NCI-H146 (cell line): ENCODE measurements around the gene SNU13.
"Not testable (repeated sequence)": the region's sequence is repeated elsewhere in the genome, so short reads cannot be mapped to it uniquely, and the experiment has no call there.

Source experiments
- DNase-seq: peaks from one replicate; lab custom pipeline; 2025; lab: John Stamatoyannopoulos, UW

Gene SNU13

DNA sequence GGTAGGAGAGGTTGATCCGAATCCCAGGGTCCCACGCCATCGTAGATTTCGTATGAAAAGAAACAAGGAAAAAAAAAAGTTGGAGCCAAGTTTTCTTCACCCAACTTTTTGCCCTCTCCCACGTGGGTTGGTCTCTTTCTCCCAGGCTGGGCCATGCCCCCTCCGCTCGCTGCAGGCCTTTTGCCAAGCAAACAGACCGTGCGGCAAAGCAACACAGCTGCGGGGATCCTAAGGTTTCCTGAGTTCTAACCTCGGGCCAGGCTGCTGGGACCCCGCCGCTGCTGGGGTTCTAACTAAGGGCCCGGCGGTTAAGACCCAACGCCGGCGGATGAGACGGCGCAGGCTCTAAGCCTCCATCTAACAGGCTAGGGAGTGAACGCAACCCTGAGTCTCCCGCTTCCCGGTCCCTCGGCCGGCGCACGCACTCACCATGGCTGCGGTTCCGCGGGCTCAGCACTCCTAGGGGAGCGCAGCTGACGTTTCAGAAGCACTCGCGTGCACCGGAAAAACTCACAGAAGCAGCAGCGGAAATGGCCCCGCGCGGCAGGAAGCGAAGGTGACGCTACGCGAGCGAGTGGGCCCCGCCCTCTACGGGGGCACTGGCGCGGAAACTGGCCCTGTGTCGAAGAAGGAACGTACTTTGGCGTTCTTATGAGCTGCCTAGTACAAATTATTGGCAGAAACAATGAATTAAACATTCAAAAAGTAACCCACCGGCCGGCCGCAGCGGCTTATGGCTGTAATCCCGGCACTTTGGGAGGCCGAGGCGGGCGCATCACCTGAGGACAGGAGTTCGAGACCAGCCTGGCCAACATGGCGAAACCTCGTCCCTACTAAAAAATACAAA is at the start of gene SNU13:
Gene SNU13 (minus strand): TSS at position 503 of the 847 bp plus-strand sequence. CDS start 71 bp downstream, at position 432.
- peak; percentile 83 for DNase-seq

DNA sequence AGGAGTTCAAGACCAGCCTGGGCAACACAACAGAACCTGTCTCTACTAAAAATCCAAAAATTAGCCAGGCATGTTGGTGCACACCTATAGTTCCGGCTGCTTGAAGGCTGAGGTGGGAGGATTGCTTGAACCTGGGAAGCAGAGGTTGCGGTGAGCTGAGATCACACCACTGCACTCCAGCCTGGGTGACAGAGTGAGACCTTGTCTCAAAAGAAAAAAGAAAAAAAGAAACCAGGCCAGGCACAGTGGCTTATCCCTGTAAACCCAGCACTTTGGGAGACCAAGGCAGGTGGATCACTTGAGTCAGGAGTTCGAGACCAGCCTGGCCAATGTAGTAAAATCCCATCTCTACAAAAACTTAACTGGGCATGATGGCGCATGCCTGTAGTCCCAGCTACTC is 44.6 kb upstream of the SNU13 start:
- DNase-seq, result not testable (repeated sequence)

DNA sequence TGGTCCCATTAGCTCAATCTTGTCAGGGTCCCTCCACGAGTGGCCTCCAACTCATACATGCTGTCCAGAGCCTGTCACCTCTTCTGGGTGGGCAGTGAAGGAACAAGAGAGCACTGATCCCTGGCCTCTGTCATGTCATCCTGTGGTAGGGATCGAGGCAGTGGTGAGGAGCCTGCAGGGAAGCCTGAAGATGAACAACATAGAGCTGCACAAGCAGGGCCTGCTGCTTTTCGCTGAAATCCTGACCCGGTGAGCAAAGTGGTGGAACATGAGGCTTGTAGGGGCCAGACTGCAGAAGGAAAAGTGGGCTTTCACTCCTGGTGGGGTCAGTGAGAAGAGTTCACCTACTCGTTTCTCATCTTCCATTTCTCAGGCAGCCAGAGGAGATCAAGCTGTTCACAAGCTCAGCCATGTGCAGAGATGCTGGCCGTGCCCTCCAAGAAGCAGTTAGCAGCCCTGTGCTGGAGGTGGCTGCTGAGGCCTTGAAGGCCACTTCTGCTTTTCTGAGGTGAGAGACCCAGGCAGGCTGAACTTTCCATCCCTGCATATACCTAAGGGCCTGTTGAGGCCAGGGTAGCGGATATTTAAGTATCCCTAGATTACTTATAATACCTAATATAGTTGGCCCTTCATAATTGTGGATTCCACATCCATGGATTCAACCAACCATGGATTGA is 43.6 kb upstream of the SNU13 start:
- no peak for DNase-seq

DNA sequence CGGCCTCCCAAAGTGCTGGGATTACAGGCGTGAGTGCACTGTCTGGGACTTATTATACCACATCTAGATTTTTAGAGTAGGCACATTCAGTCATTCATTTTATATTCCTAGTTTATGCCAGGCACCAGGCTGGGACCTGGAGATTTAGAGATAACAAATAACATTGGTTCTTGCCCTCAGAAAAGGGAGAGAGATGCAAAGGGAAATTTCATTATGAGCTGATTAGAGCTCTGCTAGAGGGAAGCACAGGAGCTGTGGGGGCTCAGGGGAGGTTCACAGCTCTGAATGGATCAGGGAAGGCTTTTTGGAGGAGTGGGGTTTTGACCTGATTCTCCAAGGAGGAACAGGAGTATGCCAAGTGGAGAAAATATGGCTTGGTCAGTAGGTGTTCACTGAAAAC is 42.9 kb upstream of the SNU13 start:
- DNase-seq, result no peak

DNA sequence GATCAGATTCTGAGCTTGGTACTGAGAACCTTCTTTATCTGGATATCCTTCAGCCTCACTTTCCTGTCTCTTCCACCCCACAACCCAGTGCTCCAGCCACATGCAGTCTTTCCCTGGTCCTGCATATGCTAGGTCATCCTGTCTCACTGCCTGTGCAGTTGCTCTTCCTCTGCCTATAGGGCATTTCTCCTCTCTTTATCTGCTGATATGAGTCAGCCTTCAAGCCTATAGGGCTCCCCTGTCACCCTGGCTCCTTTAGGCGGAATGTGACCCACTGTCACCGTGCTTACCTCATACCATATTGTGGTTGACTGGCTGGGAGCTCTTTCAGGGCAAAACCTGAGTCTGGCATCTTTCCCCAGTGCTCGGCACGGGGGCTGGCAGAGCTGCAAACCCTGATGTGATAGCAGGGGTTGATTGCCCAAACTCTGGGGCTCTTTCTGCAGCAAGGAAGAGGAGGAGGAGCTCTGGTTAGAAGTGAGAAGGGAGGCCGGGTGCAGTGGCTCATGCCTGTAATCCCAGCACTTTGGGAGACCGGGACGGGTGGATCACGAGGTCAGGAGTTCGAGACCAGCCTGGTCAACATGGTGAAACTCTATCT is 36.9 kb upstream of the SNU13 start:
- no peak for DNase-seq

DNA sequence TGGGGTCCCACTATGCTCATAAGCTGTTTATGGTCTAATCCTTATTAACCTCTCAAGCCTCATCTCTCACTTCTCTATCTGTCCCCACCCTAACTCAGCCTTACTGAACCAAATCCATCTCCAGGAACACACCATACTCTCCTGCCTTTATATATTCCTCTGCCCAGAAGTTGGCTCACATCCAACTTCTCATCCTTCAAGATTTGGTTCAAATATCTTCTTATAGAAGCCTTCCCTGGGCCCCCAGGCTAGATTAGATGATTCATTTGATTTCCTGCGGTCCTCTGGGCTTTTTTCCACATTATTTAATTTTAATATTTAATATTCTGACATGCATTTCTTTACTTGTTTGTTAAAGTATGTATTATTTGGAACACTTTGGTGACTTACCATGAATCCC is 33.8 kb upstream of the SNU13 start:
- no peak for DNase-seq

DNA sequence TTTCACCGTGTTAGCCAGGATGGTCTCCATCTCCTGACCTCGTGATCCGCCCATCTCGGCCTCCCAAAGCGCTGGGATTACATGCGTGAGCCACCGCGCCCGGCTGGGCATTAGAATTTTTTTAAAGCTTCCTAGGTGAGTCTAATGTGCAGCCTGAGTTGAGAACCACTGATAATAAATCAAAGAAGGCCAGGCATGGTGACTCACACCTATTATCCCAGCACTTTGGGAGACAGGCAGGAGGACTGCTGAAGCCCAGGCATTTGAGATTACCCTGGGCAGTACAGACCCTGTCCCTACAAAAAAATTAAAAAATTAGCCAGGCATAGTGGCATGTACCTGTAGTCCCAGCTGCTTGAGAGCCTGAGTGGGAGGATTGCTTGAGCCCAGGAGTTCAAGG is 24.3 kb upstream of the SNU13 start:
- DNase-seq, result no peak

DNA sequence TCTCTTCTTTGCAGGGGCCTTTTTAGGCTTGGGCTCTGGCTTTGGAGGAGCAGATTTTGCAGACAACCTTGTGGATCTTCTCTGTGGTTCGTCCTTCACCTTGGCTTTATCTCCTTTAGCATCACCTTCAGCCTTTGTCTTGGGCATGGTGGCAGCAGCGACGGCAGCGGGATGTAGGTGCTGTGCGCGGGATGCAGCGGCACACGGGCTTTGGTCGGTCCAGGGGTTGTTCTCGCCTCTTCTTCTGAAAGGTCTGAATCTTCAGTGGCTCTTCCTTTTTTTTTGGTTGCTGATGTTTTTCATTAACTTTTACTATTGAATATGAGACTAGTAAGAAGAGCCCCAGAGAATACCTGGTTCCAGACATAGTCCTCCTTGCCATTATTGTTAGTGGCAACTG is 20.7 kb upstream of the SNU13 start:
- no peak for DNase-seq

DNA sequence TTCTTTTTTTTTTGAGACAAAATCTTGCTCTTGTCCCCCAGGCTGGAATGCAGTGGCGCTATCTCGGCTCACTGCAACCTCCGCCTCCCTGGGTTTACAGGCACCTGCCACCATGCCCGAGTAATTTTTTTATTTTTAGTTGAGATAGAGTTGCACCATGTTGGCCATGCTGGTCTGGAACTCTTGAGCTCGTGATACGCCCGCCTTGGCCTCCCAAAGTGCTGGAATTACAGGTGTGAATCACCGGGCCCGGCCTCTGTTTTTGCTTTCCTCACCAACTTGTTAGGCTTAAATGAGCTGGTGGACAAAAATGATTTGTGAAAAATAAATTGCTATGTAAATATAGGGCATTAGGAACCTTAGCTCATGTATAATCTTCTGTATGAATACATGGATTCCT is 14.1 kb upstream of the SNU13 start:
- DNase-seq, result no peak

DNA sequence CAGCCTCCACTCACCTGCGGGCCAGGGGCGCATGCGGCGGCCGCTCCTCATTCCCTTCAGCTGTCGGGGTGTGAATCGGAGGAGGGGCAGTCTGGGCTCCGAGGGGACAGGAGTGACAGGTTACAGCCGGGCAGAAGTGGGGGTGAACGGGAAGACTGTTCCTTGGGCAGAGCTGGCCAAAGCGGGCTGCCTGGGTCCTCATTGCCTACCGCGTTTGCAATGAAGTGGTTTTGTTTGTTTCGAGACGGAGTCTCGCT is 11.4 kb upstream of the SNU13 start:
- no peak for DNase-seq

DNA sequence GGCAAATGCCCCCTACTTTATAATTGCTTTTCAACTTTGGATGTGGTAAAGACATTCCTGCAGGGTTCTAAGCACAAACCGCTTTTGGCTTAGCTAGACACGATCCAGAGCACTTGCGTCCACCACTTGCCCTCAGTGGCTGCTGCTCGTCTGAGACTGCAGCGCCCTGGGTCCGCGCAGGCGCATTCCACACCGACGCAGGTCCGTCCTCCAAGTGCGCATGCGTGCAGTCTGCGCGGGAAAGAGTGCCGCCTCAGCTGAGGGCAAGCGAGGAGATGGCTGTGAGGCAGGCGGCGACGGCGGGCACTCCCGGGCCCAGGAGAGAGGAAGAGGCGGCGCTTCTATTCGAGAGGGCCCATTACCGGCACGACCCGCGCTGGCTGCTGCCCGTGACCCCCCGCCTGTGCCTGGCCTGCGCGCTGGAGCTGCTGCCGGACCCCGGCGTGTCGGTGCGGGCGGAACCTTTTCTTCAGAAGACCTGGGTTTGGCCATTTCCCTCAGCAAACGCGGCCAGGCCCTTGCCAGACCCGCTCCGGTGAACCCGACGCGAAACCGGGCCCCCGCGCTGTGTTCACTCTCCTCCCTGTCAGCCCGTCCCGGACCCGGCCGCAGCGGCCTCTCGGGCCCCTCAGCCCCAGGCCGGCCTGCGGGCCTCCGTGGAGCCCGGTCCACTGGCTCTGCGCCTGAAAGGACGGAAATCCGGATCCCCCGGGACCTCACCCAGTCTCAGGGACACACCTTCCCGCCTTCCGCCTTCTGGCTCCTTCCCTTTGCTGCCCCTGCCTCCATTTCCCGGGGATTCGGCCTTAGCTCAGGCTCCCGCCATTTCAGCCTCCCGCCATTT is 10.8 kb upstream of the SNU13 start, which contains the start of gene MEI1:
Gene MEI1 (plus strand): TSS at position 240 of the 844 bp plus-strand sequence. CDS start 36 bp downstream, at position 276.
- DNase-seq, result no peak

DNA sequence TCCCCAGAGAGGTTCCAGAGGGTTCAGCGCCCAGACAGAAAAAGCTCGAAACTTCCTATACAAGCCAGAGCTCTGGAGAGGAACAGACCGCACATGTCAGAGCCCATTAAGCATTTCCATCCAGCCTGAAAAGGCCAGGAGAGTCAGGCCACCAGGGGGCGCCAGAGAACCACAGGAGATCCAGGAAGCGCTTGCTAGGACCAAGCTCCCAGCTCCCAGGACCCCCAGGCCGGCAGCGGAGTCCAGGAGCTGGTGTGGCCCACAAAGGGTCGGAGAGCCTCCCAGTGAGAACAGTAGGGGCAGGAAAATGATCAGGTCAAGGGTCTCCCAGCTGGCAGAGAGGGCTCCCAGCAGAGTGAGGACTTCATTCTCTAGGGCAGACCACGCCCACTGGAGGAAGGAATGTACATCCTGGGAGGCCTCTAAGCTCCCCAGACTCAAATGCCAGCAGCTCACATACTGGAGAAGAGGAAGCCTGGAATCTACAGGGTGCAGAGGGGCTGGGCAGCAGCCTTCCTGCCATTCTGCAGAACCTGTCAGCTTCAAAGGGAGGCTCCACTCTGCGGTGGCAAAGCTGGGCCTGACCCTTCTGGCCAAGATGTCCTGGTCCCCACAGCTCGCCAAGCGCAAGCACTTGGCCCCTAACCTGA is 8.6 kb upstream of the SNU13 start:
- peak; percentile 76 for DNase-seq

DNA sequence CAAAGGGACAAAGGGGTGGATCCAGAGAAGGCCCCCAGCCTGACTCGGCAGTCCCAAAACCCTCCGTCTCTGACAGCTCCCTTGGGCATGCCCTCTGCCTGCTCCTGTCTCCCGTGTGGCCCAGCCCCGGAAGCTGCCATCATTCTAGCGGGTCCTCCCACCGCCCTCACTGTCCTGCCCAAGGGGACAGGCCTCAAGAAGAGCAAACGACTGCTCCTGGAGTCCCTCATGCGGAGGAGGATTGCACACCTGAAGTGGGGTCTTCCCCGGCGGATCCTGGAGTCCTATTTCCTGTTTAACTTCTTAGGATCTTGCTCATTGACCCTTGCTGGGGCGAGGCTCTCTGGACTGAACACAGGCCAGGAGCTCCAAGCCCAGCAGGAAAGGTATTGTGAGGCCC is 8.0 kb upstream of the SNU13 start:
- DNase-seq, result no peak

DNA sequence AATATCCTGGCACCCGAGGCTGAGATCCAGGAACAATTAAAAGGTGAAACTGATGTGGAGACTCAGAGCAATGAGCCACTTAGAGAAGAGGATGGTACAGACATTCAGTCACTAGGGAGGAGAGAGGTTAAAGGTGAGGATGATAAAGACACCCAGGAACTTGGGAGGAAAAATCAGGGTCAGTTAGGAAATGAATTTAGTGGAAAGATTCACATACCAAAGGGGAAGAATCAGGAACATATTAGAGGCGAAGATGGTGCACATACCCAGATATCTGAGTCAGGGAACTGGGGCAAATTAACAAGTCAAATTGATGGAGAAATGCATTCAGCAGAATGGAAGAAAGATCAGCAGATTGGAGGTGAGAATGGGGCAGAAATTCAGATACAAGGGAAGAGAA is 6.5 kb upstream of the SNU13 start:
- no peak for DNase-seq

DNA sequence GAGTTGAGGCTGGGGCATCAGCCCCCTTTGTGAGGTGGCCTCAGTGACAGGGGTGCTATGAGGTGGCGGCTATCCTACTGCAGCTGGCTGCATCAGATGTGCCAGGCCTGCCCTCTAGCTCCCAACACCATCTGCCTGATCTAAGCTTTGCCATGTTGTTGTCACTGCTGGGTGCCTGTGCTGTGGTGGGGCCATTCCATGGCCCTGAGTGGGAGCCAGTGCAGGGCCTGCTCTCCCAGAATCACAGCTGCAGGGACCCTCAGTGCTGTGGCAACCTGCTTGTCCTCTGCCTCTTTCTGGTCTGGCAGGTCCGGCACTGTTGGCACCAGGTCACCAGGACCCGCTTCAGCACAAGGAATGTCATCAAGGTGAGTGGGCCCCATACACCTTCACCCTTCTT is 1.8 kb upstream of the SNU13 start:
- DNase-seq, result no peak

DNA sequence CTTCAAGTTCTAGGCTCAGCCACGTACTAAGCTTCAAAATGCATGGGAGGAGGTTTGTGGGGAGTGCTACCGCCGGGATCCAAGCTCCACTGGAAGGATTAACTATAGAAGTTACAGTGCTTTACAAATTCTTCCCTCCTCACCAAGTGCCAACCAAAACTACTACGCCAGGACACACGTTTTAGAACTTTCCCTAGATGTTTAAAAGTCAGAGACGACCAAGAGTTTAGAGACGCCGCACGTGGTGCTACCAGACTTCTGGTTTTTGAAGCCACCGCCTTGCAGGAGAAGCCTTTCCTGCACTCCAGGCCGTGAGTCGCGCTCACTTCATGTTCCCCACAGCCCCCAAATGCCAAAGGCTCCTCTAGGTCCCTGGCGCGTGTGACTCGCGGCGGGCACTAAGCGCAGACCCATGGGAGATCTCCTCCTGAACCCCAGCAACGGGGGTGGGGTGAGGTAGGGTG is 734 bp downstream of the SNU13 start:
- DNase-seq, result peak; percentile 13

DNA sequence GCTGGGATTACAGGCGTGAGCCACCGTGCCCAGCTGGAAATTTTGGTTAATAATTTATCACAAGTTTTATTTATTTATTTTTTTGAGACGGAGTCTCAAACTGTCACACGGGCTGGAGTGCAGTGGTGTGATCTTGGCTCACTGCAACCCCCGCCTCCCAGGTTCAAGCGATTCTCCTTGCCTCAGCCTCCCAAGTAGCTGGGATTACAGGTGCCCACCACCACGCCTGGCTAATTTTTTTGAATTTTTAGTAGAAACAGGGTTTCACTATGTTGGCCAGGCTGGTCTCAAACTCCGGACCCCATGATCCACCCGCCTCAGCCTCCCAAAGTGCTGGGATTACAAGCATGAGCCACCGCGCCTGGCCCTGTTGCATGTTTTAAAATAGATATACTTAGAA is 1.8 kb downstream of the SNU13 start:
- not testable (repeated sequence) for DNase-seq

DNA sequence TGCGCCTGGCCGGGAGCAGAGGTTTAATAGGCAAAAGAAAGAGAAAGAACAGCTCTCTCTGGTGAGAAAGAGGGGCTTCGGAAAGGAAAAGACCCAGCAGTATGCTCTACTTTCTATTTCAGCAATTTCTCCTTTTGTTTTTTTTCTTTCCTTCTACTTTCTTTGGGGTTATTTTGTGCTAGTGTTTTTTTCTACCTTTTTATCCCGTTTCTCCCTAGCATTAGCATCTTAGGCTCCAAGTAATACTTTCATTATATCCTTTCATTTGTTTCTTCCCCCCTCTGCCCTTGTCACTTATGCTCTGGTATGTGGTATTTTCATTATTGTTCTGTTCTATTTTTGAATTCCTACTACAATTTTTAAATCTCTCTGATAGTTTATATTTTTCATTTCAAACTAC is 4.5 kb downstream of the SNU13 start:
- DNase-seq, result no peak

DNA sequence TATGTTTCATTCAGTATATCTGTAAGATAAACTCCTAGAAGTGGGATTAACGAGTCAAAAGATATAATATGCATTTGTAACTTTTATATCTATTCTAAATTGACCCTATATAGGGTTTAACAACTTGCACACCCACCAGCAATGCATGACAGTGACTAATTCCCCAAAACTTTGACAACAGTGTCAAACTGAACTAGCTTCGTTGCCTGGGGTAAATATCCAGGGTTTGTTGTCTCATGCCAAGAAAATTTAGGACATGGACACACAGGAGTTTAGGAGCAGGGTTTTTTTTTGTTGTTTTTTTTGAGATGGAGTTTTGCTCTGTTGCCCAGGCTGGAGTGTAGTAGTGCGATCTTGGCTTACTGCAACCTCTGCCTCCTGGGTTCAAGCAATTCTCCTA is 5.1 kb downstream of the SNU13 start:
- no peak for DNase-seq

DNA sequence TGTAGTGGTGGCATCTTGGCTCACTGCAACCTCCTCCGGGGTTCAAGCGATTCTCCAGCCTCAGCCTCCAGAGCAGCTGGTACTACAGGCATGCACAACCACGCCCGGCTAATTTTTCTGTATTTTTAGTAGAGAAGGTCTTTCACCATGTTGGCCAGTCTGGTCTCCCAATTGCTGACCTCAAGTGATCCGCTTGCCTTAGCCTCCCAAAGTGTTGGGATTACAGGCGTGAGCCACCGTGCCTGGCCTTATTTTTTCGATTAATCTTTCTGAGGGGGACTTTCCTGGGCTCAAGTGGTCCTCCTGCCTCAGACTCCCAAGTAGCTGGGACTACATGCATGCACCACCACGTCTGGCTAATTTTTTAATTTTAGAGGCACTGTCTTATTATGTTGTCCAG is 5.6 kb downstream of the SNU13 start:
- DNase-seq, result no peak

DNA sequence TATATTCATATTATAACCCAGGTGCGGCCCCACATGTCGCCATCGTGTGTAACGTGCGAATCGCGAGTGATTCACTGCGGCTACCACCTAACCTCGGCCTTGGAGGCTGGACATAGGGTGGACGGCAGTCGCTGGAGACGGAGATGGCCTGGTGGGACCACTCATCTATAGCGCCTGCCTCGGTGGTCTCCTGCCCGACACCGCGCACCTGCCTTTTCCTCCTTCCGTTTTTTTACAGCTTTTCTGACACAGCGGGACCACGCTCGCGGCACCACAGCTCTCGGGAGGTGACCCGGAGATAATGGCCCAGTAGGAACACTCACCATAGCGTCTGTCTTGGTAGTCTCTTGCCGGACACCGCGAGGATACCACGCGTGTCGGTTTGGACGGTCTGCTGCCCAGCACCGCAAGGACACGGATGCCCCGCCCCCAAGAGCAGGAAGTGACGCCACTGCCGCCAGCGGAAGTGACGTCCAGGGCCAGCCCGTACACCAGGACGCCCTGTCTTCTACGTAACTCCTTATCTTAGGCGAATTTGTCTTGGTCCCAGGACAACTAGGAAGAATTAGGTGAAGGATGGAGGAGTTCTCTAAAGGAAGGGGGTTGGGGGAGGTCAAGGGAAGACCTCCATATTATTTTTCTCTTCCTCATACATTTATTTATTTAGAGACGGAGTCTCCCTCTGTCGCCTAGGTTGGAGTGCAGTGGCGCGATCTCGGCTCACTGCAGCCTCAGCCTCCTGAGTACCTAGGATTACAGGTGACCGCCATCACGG is 6.4 kb downstream of the SNU13 start:
- DNase-seq, result no peak
